ENCODE data around the gene ETNPPL.
"Not testable (repeated sequence)": the region's sequence is repeated elsewhere in the genome, so short reads cannot be mapped to it uniquely, and the experiment has no call there.

ETNPPL gene

GRCh38 chr4:108758498-108758897 lies 4.4 kb downstream of the ETNPPL start:
- no peak for DNase-seq (ENCODE audit: extremely low read depth in 1 of 2, low read depth in 1 of 2)

- no peak for DNase-seq (ENCODE audit: extremely low read depth in 1 of 2, low read depth in 1 of 2)
These were observed 8.5 kb downstream of the ETNPPL start for GRCh38 chr4:108754327-108754726.

- DNase-seq (ENCODE audit: extremely low read depth in 1 of 2, low read depth in 1 of 2) = no peak
These were observed 11.5 kb downstream of the ETNPPL start for GRCh38 chr4:108751321-108751720.

GRCh38 chr4:108749119-108749518 lies 13.7 kb downstream of the ETNPPL start:
- no peak for DNase-seq (ENCODE audit: extremely low read depth in 1 of 2, low read depth in 1 of 2)

- no peak for DNase-seq (ENCODE audit: extremely low read depth in 1 of 2, low read depth in 1 of 2)
These were observed 16.3 kb downstream of the ETNPPL start for GRCh38 chr4:108746511-108746910.

GRCh38 chr4:108744307-108744706 lies 18.5 kb downstream of the ETNPPL start:
- DNase-seq (ENCODE audit: extremely low read depth in 1 of 2, low read depth in 1 of 2) = no peak

- DNase-seq (ENCODE audit: extremely low read depth in 1 of 2, low read depth in 1 of 2) = no peak
These were observed 20.1 kb downstream of the ETNPPL start for GRCh38 chr4:108742451-108743420.

GRCh38 chr4:108738003-108738706 lies 24.7 kb downstream of the ETNPPL start:
- DNase-seq (ENCODE audit: extremely low read depth in 1 of 2, low read depth in 1 of 2) = no peak

- DNase-seq (ENCODE audit: extremely low read depth in 1 of 2, low read depth in 1 of 2) = no peak
These were observed 31.8 kb downstream of the ETNPPL start for GRCh38 chr4:108731006-108731405.

GRCh38 chr4:108730579-108730978 lies 32.3 kb downstream of the ETNPPL start:
- DNase-seq (ENCODE audit: extremely low read depth in 1 of 2, low read depth in 1 of 2) = no peak

- no peak for DNase-seq (ENCODE audit: extremely low read depth in 1 of 2, low read depth in 1 of 2)
These were observed 33.1 kb downstream of the ETNPPL start for GRCh38 chr4:108729731-108730130.

GRCh38 chr4:108725457-108725856 lies 37.4 kb downstream of the ETNPPL start:
- DNase-seq (ENCODE audit: extremely low read depth in 1 of 2, low read depth in 1 of 2) = no peak

- DNase-seq (ENCODE audit: extremely low read depth in 1 of 2, low read depth in 1 of 2) = no peak
These were observed 45.5 kb downstream of the ETNPPL start for GRCh38 chr4:108717386-108717785.

GRCh38 chr4:108716340-108716739 lies 46.5 kb downstream of the ETNPPL start:
- DNase-seq (ENCODE audit: extremely low read depth in 1 of 2, low read depth in 1 of 2) = no peak

GRCh38 chr4:108714880-108715279 lies 48.0 kb downstream of the ETNPPL start:
- DNase-seq (ENCODE audit: extremely low read depth in 1 of 2, low read depth in 1 of 2) = no peak

GRCh38 chr4:108710578-108710977 lies 52.3 kb downstream of the ETNPPL start:
- DNase-seq (ENCODE audit: extremely low read depth in 1 of 2, low read depth in 1 of 2) = not testable (repeated sequence)

GRCh38 chr4:108709722-108710121 lies 53.1 kb downstream of the ETNPPL start:
- no peak for DNase-seq (ENCODE audit: extremely low read depth in 1 of 2, low read depth in 1 of 2)

GRCh38 chr4:108709234-108709633 lies 53.6 kb downstream of the ETNPPL start:
- no peak for DNase-seq (ENCODE audit: extremely low read depth in 1 of 2, low read depth in 1 of 2)

GRCh38 chr4:108706289-108706688 lies 56.6 kb downstream of the ETNPPL start:
- DNase-seq (ENCODE audit: extremely low read depth in 1 of 2, low read depth in 1 of 2) = no peak

- no peak for DNase-seq (ENCODE audit: extremely low read depth in 1 of 2, low read depth in 1 of 2)
These were observed 58.9 kb downstream of the ETNPPL start for GRCh38 chr4:108703966-108704365.

- no peak for DNase-seq (ENCODE audit: extremely low read depth in 1 of 2, low read depth in 1 of 2)
These were observed 59.5 kb downstream of the ETNPPL start for GRCh38 chr4:108703370-108703769.

GRCh38 chr4:108702960-108703359 lies 59.9 kb downstream of the ETNPPL start:
- DNase-seq (ENCODE audit: extremely low read depth in 1 of 2, low read depth in 1 of 2) = no peak
